SK-N-MC (cell line): Measurements from ENCODE around the gene OR2M2.

ENCODE experiments used
- DNase-seq: peaks from one replicate; pipeline ENCODE4 v3.0.0-alpha.2; 2011; ENCODE audit warnings: low read depth, low spot score
- H3K27ac ChIP-seq: fragments of 200-600 bp; sonication (generic); 2 replicates; pipeline ENCODE4 v1.5.1; 2016; ENCODE audit warnings: mixed run types
- H3K36me3 ChIP-seq: fragments of 200-600 bp; sonication (generic); 2 replicates; pipeline ENCODE4 v1.6.1; 2017; ENCODE audit warnings: antibody characterized with exemption, low read length, mixed read lengths; ENCODE audit not compliant: insufficient read depth
- H3K4me3 ChIP-seq: fragments of 200-600 bp; sonication (generic); 2 replicates; pipeline ENCODE4 v1.5.1; 2016
- H3K9ac ChIP-seq: fragments of 200-600 bp; sonication (generic); 2 replicates; pipeline ENCODE4 v1.8.0; 2017; ENCODE audit warnings: mixed run types, mixed read lengths; ENCODE audit not compliant: insufficient read length
- H3K9me3 ChIP-seq: fragments of 200-600 bp; sonication (generic); 2 replicates; pipeline ENCODE4 v1.6.1; 2017; ENCODE audit warnings: low read depth, mild to moderate bottlenecking, antibody characterized with exemption, low read length, moderate library complexity, mixed read lengths
- EZH2 ChIP-seq: fragments of 200-600 bp; sonication (generic); IDR thresholded peaks from one replicate; pipeline ENCODE4 v1.6.1; 2017; ENCODE audit warnings: antibody characterized with exemption
- FOXP2 ChIP-seq: optimal IDR thresholded peaks from 2 replicates; pipeline ENCODE3; 2011; ENCODE audit warnings: mild to moderate bottlenecking, moderate library complexity; ENCODE audit not compliant: insufficient read depth; ENCODE audit errors: extremely low read length, control extremely low read depth
- POLR2AphosphoS5 ChIP-seq: IDR thresholded peaks from 2 replicates; pipeline ENCODE4 v1.6.1; 2012; ENCODE audit warnings: mild to moderate bottlenecking, low read depth, low read length, borderline replicate concordance

The OR2M2 gene

GRCh38 chr1:248158758-248159157 is 15.9 kb upstream of the OR2M2 start:
- H3K9me3 ChIP-seq, result no peaks in the 10 kb centered on the region

GRCh38 chr1:248164031-248164430 is 10.6 kb upstream of the OR2M2 start:
- TF ChIP-seq EZH2, result no peak
- H3K9ac ChIP-seq, result no peak overlapping the region
- no peak overlapping the region for H3K27ac ChIP-seq
- no peaks in the 10 kb centered on the region for H3K9me3 ChIP-seq
- no peak for DNase-seq
- no peak overlapping the region for H3K4me3 ChIP-seq
- H3K36me3 ChIP-seq, result no peaks in the 10 kb centered on the region

More at GRCh38 chr1:248158758-248159157, 15.9 kb upstream of the OR2M2 start:
- Histone ChIP-seq H3K4me3 (no peak overlapping the region), H3K27ac (no peak overlapping the region), H3K9ac (no peak overlapping the region), H3K36me3 (no peaks in the 10 kb centered on the region)
- TF ChIP-seq EZH2 (no peak), FOXP2 (no peak), POLR2AphosphoS5 (no peak)
- DNase-seq, result no peak

GRCh38 chr1:248165186-248165585 is 9.4 kb upstream of the OR2M2 start:
- no peak overlapping the region for H3K4me3 ChIP-seq
- H3K36me3 ChIP-seq, result no peaks in the 10 kb centered on the region
- H3K27ac ChIP-seq, result no peak overlapping the region
- DNase-seq, result no peak
- no peak for TF ChIP-seq EZH2
- no peak for TF ChIP-seq POLR2AphosphoS5
- no peak for TF ChIP-seq FOXP2
- H3K9ac ChIP-seq, result no peak overlapping the region
- H3K9me3 ChIP-seq, result no peaks in the 10 kb centered on the region

- no peak for TF ChIP-seq POLR2AphosphoS5
- no peak for TF ChIP-seq EZH2
- TF ChIP-seq FOXP2, result no peak
- Histone ChIP-seq H3K36me3 (no peaks in the 10 kb centered on the region), H3K9me3 (no peaks in the 10 kb centered on the region), H3K4me3 (no peak overlapping the region), H3K9ac (no peak overlapping the region), H3K27ac (no peak overlapping the region)
- no peak for DNase-seq
Measured at GRCh38 chr1:248183996-248184395, 9.4 kb downstream of the OR2M2 start.

- Histone ChIP-seq H3K9me3 (no peaks in the 10 kb centered on the region), H3K36me3 (no peaks in the 10 kb centered on the region), H3K9ac (no peak overlapping the region), H3K27ac (no peak overlapping the region), H3K4me3 (no peak overlapping the region)
- TF ChIP-seq FOXP2 (no peak), POLR2AphosphoS5 (no peak), EZH2 (no peak)
- no peak for DNase-seq
Measured at GRCh38 chr1:248187363-248187762, 12.7 kb downstream of the OR2M2 start.

- Histone ChIP-seq H3K9me3 (no peaks in the 10 kb centered on the region), H3K36me3 (no peaks in the 10 kb centered on the region), H3K27ac (no peak overlapping the region), H3K4me3 (no peak overlapping the region), H3K9ac (no peak overlapping the region)
- no peak for TF ChIP-seq EZH2
- no peak for TF ChIP-seq FOXP2
- TF ChIP-seq POLR2AphosphoS5, result no peak
- DNase-seq, result no peak
Measured at GRCh38 chr1:248189026-248189425, 14.4 kb downstream of the OR2M2 start.

GRCh38 chr1:248194117-248194516 is 19.5 kb downstream of the OR2M2 start:
- H3K36me3 ChIP-seq, result no peaks in the 10 kb centered on the region
- H3K4me3 ChIP-seq, result no peak overlapping the region
- no peak overlapping the region for H3K9ac ChIP-seq
- no peaks in the 10 kb centered on the region; the same call in 1 of the 2 replicates for H3K9me3 ChIP-seq
- no peak overlapping the region for H3K27ac ChIP-seq
- DNase-seq, result no peak
- no peak for TF ChIP-seq EZH2

GRCh38 chr1:248196965-248197364 is 22.3 kb downstream of the OR2M2 start, which contains the start of gene OR2M3:
TSS of gene OR2M3 (plus strand) at chr1:248197265. CDS start at chr1:248203068, 5,803 bp downstream.
- Histone ChIP-seq H3K27ac (no peak within 1 kb of the TSS), H3K9ac (no peak within 1 kb of the TSS), H3K36me3 (no peaks in the 10 kb centered on the region), H3K4me3 (no peak within 1 kb of the TSS), H3K9me3 (no peaks in the 10 kb centered on the region; the same call in 1 of the 2 replicates)
- DNase-seq, result no peak
- TF ChIP-seq FOXP2 (no peak), POLR2AphosphoS5 (no peak), EZH2 (no peak)

- H3K9ac ChIP-seq, result no peak overlapping the region
- DNase-seq, result no peak
- H3K4me3 ChIP-seq, result no peak overlapping the region
- no peaks in the 10 kb centered on the region for H3K9me3 ChIP-seq
- H3K27ac ChIP-seq, result no peak overlapping the region
- no peaks in the 10 kb centered on the region for H3K36me3 ChIP-seq
- no peak for TF ChIP-seq EZH2
- no peak for TF ChIP-seq POLR2AphosphoS5
Measured at GRCh38 chr1:248215880-248216279, 41.3 kb downstream of the OR2M2 start.
